ENCODE results near the gene SORCS2.

GRCh38 chr4:7665321-7665720, 473.0 kb downstream of the SORCS2 start:
- TF ChIP-seq, protein P1, sequence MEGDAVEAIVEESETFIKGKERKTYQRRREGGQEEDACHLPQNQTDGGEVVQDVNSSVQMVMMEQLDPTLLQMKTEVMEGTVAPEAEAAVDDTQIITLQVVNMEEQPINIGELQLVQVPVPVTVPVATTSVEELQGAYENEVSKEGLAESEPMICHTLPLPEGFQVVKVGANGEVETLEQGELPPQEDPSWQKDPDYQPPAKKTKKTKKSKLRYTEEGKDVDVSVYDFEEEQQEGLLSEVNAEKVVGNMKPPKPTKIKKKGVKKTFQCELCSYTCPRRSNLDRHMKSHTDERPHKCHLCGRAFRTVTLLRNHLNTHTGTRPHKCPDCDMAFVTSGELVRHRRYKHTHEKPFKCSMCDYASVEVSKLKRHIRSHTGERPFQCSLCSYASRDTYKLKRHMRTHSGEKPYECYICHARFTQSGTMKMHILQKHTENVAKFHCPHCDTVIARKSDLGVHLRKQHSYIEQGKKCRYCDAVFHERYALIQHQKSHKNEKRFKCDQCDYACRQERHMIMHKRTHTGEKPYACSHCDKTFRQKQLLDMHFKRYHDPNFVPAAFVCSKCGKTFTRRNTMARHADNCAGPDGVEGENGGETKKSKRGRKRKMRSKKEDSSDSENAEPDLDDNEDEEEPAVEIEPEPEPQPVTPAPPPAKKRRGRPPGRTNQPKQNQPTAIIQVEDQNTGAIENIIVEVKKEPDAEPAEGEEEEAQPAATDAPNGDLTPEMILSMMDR (conservative IDR thresholded peaks at IDR 0.05; ENCODE audit: low read depth, low read length) = no peak
- TF ChIP-seq EZH2 (IDR thresholded peaks at IDR 0.05; ENCODE audit: low read length, unreplicated experiment) = no peak

All from PC-3 (cell line).